Endothelial cell (in vitro differentiated cells): ENCODE results near the gene KNDC1. TPM values are rescaled to one million over a fixed set of nuclear protein-coding genes. Genes with fewer than 3 reads are reported as not detected.
"Not testable (repeated sequence)": the region's sequence is repeated elsewhere in the genome, so short reads cannot be mapped to it uniquely, and the experiment has no call there.

Experiments
- DNase-seq: peaks from one replicate; pipeline ENCODE4 v3.0.0; 2021; ENCODE audit warnings: low spot score
- H3K27ac Mint-ChIP-seq: one replicate; pipeline ENCODE4 v1.8.0; 2021; ENCODE audit warnings: mixed read lengths, inconsistent platforms; ENCODE audit not compliant: unreplicated experiment
- H3K27me3 Mint-ChIP-seq: one replicate; pipeline ENCODE4 v1.8.0; 2021; ENCODE audit warnings: mild to moderate bottlenecking, moderate library complexity, mixed read lengths, inconsistent platforms; ENCODE audit not compliant: unreplicated experiment
- H3K36me3 Mint-ChIP-seq: one replicate; pipeline ENCODE4 v1.8.0; 2021; ENCODE audit warnings: mild to moderate bottlenecking, low read depth, mixed read lengths, inconsistent platforms; ENCODE audit not compliant: unreplicated experiment
- H3K4me1 Mint-ChIP-seq: one replicate; pipeline ENCODE4 v1.8.0; 2021; ENCODE audit warnings: mild to moderate bottlenecking, mixed read lengths, inconsistent platforms; ENCODE audit not compliant: unreplicated experiment
- H3K4me3 Mint-ChIP-seq: one replicate; pipeline ENCODE4 v1.8.0; 2021; ENCODE audit warnings: mild to moderate bottlenecking, mixed read lengths, inconsistent platforms; ENCODE audit not compliant: unreplicated experiment
- H3K9me3 Mint-ChIP-seq: one replicate; pipeline ENCODE4 v1.8.0; 2021; ENCODE audit warnings: mixed read lengths, inconsistent platforms; ENCODE audit not compliant: unreplicated experiment
- total RNA-seq: library from RNA; stranded (reverse); fragmentation: NEBNext Ultra II Directional; extraction: Animal tissue kit (Norgen Biotek cat#: 25700); gene quantifications from one replicate; pipeline ENCODE4 v1.2.1, GENCODE V29; 2021; ENCODE audit not compliant: unreplicated experiment
- TF ChIP-seq, protein P1 (sequence below): fragments of 200-600 bp; sonication (generic); IDR thresholded peaks from one replicate; pipeline ENCODE4 v1.5.0; 2021; ENCODE audit warnings: antibody characterized with exemption; ENCODE audit not compliant: unreplicated experiment

KNDC1 gene
- total RNA-seq, 1 donor from 2014 or later, result 1.3 TPM

DNA sequence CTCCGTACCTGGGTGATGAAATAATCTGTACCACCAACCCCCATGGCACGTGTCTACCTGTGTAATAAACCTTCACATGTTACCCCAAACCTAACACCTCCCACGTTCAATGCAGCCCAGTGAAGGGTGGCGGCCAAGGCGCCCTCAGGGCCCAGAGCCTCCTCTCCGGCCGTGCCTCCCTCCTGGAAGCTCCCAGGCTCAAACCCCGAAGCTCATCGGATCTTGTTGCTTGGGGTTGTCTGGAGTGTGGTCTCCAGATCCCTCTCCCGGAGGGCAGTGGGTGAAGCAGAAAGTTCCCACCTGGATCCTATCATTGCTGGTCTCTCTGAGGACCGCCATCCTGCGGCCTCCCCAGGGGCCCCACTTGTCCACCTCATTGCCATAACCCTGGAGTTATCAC lies 9.4 kb upstream of the KNDC1 start:
- TF ChIP-seq, protein P1, sequence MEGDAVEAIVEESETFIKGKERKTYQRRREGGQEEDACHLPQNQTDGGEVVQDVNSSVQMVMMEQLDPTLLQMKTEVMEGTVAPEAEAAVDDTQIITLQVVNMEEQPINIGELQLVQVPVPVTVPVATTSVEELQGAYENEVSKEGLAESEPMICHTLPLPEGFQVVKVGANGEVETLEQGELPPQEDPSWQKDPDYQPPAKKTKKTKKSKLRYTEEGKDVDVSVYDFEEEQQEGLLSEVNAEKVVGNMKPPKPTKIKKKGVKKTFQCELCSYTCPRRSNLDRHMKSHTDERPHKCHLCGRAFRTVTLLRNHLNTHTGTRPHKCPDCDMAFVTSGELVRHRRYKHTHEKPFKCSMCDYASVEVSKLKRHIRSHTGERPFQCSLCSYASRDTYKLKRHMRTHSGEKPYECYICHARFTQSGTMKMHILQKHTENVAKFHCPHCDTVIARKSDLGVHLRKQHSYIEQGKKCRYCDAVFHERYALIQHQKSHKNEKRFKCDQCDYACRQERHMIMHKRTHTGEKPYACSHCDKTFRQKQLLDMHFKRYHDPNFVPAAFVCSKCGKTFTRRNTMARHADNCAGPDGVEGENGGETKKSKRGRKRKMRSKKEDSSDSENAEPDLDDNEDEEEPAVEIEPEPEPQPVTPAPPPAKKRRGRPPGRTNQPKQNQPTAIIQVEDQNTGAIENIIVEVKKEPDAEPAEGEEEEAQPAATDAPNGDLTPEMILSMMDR, result no peak
- no peaks in the 10 kb centered on the region for H3K9me3 Mint-ChIP-seq
- H3K27me3 Mint-ChIP-seq, result peaks cover 1% of the 10 kb centered on the region
- DNase-seq, result no peak
- no peak overlapping the region for H3K27ac Mint-ChIP-seq
- no peak overlapping the region for H3K4me3 Mint-ChIP-seq
- peaks cover 5% of the 10 kb centered on the region for H3K4me1 Mint-ChIP-seq
- H3K36me3 Mint-ChIP-seq, result no peaks in the 10 kb centered on the region

DNA sequence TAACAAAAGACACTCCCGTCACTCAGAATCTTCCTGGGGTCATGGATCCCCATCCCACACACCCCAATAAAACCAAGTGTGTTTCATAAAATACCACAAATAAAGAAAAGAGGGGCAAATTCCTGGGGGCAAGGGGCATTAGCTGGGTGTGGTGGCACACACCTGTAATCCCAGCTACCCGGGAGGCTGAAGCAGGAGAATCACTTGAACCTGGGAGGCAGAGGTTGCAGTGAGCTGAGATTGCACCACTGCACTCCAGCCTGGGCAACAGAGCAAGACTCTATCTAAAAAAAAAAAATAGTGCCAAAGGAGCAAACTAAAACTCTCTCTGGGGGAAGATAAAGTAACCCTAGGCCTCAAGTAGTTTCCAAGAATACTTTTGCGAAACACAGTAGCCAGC lies 8.9 kb upstream of the KNDC1 start:
- not testable (repeated sequence) for H3K27me3 Mint-ChIP-seq, H3K36me3 Mint-ChIP-seq, H3K4me1 Mint-ChIP-seq, H3K9me3 Mint-ChIP-seq, H3K4me3 Mint-ChIP-seq, DNase-seq, H3K27ac Mint-ChIP-seq

DNA sequence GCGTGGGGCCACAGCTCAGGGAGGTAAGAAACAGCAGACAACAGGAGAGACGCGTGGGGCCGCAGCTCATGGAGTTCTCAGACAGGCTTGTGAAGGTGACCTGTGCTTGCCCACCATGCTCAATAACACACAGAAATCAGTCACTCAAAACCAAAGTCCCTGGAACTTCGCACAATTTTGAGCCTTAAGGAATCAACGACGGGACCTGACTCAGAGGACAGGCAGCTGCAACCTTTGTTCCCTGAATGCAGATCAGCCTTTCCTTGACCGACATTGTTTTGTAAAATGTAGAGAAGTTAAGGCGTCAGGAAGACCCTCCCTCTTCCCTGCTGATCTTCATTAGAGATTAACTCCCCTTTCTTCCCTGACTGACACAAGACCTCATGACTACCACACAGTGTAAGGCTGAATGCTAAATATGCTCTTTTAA lies 8.5 kb upstream of the KNDC1 start:
- Mint-ChIP-seq H3K4me1 (peaks cover 5% of the 10 kb centered on the region), H3K4me3 (no peak overlapping the region), H3K27me3 (peaks cover 1% of the 10 kb centered on the region), H3K27ac (no peak overlapping the region), H3K9me3 (no peaks in the 10 kb centered on the region), H3K36me3 (no peaks in the 10 kb centered on the region)
- no peak for DNase-seq
- TF ChIP-seq, protein P1, result no peak

DNA sequence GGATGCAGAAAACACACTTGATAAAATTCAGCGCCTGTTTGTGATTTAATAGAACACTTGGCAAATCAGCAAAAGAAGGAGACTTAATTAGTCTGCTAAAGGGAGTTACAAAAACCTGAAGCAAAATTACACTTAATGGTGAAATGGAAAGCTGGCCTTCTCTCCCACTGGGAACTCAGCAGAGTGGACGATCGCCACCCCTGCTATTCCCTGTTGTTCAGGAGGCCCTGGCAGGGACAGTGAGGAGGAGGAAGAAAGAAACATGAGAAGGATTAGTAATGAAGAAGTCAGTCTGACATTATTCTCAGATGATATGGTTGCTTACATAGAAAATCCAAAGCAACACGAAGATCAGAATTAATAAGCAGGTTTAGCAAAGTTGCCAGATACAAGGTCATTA lies 5.6 kb upstream of the KNDC1 start:
- Mint-ChIP-seq H3K27me3 (peaks cover 1% of the 10 kb centered on the region), H3K4me3 (no peak overlapping the region), H3K9me3 (no peaks in the 10 kb centered on the region), H3K4me1 (peaks cover 5% of the 10 kb centered on the region), H3K36me3 (no peaks in the 10 kb centered on the region), H3K27ac (no peak overlapping the region)
- TF ChIP-seq, protein P1, result no peak
- no peak for DNase-seq

DNA sequence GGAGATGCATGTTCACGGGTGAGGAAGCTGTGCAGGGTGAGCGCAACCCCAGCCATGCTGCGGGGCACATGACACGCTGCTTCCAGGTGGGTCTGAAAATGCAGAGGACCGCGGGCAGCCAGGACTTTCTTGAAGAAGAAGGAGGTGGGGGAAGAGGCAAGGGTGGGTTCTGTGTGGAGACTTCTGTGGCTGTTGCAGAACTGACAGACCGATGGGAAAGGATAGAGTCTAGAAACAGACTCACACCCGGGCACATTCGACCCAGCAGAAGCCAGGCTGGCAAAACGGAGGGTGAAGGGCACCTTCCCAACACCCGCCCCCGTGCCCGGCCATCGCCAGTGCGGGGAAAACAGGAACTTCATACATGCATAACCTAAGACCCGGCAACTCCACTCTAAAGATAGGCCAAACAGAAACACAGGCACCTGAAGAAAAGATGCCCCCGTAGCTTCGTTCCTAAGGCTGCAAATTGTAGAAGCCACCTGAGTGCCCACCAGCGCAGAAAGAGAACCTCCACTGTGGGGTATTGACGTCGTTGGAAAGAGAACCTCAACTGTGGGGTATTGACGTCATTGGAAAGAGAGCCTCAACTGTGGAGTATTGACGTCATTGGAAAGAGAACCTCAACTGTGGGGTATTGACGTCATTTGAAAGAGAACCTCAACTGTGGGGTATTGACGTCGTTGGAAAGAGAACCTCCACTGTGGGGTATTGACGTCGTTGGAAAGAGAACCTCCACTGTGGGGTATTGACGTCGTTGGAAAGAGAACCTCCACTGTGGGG lies 4.8 kb upstream of the KNDC1 start:
- TF ChIP-seq, protein P1, result no peak
- no peaks in the 10 kb centered on the region for H3K36me3 Mint-ChIP-seq
- no peak for DNase-seq
- H3K27me3 Mint-ChIP-seq, result peaks cover 1% of the 10 kb centered on the region
- H3K4me1 Mint-ChIP-seq, result peaks cover 5% of the 10 kb centered on the region
- H3K9me3 Mint-ChIP-seq, result no peaks in the 10 kb centered on the region
- no peak overlapping the region for H3K27ac Mint-ChIP-seq
- no peak overlapping the region for H3K4me3 Mint-ChIP-seq
